CD4-positive, alpha-beta T cell treated with Interleukin-6 at 100 ng/mL for 8 hours (primary cell): ENCODE results near the gene ACOX3.

ENCODE experiments used
- DNase-seq: peaks from one replicate; pipeline ENCODE4 v3.0.0-alpha.2; 2020; ENCODE audit warnings: mixed read lengths, low spot score

The ACOX3 gene

GRCh38 chr4:8334786-8335460 lies 105.6 kb downstream of the ACOX3 start:
- DNase-seq, result no peak

GRCh38 chr4:8333726-8334460 lies 106.6 kb downstream of the ACOX3 start:
- DNase-seq, result no peak

DNA sequence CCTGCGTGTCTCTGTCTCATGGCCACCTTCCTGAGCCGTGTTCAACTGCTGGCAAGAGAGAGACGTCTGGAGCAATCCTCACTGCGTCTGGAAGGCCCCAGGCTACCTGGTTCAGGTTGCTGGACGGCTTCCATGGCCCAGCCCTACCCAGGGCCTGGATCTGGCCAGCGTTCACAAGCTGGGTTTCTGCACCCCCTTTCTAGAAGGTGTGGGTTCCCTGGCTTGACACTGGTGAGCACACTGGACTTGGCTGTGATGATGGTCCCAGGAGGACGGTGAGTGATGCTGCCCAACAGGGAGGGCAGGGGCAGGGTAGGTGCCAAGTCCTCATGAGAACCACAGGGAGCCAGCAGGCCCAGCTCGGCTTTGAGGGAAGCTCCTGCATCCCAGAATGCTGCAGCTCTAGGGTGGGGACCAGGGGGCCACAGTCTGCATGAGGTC lies 107.6 kb downstream of the ACOX3 start:
- no peak for DNase-seq

- no peak for DNase-seq
Observed at GRCh38 chr4:8332038-8332857, 108.3 kb downstream of the ACOX3 start.

DNA sequence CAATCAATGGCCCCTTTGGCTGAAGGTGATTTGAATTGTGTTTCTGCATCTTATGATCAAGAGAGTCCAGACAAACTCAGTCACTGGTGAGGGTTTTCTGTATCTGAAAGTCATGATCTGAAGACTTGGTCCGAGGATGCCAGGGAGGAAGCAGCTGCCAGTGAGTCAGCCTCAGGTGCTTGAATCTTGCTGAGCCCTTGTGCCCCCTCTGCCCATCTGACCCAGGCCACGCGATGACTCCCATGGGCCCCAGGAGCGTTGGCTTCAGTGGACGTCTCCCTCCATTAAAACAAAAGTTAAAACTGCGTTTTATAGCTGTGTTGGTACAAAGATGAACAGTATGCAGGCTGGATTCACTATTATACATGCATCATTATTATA lies 109.0 kb downstream of the ACOX3 start:
- DNase-seq, result no peak

DNA sequence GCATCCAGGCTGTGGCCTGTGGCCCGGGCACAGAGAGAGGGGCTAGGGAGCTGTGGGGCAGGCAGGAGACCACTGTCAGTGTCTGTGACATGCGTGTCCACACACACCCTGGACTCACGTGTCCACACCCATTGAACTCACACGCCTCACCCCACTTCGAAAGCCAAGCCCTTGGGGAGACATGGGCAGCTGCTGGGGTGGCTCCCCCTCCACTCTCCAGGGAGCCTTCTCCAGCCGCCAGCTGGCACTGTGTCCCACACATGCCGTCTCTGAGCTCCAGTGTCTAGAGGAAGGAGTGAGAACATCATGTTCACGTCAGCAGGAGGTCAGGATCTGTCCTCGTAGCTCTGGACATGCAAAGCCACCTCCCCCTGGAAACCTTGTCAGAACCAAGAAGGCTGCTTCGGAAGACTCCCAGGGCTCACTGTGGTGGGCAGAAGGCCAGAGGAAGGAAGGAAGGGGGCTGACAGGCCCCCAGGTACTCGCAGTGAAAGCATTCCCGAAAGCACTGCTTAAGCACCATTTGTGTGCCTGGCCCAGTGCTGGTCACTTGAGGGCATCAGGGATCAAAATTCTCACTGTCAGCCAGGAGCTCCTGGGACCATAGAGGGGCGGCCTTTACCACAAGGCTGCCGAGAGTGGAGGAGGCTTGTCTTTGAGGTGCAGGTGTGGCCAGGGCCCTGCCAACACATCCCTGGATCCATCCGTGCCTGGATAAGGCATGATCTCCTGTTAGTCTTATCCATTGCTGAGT lies 109.5 kb downstream of the ACOX3 start:
- no peak for DNase-seq

GRCh38 chr4:8329859-8330761 lies 110.4 kb downstream of the ACOX3 start:
- DNase-seq, result no peak

DNA sequence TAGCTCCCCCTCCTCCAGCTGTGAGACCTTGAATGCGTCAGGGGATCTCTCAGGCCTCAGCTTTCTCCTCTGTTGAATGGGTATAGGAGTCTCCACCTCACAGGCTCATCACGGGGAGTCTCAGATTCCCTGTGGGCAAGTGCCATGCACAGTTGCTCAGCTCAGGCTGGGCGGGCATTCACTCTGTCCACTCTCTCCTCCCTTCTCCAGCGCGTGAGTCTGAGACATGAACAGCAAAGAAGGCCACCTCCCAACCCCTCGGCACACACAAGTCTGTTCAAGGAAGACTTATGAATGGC lies 111.0 kb downstream of the ACOX3 start:
- DNase-seq, result no peak

DNA sequence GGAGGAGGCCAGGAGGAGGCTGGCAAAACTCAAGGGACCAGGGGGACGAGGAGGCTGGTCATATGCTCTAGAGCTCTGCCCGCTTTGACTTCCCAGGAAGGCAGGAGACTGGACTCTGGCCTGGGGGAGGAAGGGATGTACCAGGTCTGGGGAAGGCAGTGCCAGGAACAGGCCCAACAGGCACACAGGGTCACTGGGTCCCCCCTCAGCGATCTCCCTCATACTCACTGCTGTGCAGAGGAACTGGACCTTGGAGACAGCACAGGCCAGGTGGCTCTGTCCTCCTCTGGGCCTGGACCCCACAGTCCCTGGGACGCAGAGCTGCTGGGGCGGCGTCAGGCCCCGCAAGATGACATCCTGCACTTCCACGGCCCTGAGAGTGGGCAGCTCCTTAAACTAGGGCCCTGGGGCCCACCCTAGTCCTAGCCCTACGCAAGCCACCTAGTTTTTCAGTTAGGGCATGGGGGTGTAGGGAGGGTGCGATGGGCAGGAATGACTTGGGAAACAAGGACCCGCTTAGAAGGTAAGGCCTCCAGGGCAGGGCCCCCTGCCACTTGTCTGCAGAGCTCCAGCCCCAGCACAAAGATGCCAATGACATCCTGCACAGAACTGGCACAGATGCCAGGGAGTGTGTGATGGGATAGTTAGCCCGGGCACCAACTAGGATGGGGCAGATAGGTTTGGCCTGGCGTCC lies 111.5 kb downstream of the ACOX3 start:
- no peak for DNase-seq

DNA sequence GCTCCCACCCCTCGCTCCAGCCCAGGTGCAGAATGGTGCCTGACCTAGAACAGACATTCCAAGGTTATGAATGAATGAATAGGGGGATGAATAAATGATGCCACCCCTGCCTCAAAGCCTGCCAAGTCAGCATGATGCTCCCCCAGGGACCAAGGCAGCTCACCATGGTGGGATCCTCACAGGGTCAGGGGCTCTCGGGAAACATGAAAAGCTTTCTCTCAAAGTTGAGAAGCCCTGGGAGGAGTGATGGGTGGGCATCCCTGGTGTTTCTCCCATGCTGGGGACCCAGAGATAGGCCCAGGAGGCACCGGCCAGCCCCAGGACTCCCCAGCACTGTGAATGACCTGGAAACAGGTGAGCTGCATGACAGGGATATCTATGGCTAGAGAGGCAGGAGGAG lies 112.1 kb downstream of the ACOX3 start:
- DNase-seq, result no peak

GRCh38 chr4:8326206-8326605 lies 114.3 kb downstream of the ACOX3 start:
- DNase-seq, result no peak

GRCh38 chr4:8325291-8325973 lies 115.1 kb downstream of the ACOX3 start:
- DNase-seq, result no peak

DNA sequence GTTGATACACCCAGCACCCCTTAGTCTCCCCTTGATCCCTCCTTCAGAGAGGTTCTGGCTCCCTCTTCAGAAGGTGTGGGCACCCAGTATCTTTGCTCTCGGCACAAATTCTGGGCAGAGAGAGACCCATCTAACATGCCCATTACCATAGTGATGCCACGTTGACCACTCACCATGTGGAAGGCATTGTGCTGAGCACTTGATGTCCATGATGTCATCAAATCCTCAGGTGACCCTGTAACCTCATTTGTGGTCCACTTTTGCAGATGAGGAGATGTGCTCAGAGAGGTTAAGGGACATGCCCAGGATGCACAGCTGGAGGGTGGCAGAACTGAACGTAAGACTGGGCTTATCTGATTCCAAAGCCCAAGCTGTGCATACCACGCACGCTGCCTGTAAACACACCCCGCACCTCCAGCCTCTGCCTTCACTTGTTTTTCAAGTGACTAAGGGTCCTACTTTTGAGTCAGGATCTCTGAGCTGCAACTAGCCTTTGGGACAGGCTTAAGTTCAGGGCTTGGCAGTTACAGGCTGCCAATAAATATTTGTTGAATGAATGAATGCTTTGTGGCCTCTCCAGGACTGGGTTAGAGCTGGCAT lies 115.8 kb downstream of the ACOX3 start:
- no peak for DNase-seq

GRCh38 chr4:8323947-8324555 lies 116.5 kb downstream of the ACOX3 start:
- no peak for DNase-seq

- DNase-seq, result no peak
Observed at GRCh38 chr4:8322794-8323704, 117.5 kb downstream of the ACOX3 start.

DNA sequence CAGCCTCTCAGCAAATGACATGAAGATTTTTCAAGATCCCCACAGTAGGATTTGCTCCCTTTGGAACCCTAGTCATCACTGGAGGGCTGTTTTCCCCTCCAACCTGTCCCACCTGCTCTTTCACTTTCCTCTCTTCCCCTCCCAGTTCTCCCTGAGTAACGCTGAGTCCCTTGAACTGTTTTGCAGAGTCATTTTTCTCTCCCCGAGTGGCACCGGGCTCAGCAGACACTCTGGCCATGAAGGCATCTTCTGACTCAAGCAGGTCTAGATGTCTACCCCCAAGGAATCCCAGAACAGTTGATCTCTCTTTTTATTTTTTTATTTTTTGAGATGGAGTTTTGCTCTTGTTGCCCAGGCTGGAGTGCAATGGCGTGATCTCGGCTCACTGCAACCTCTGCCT lies 118.8 kb downstream of the ACOX3 start:
- no peak for DNase-seq

DNA sequence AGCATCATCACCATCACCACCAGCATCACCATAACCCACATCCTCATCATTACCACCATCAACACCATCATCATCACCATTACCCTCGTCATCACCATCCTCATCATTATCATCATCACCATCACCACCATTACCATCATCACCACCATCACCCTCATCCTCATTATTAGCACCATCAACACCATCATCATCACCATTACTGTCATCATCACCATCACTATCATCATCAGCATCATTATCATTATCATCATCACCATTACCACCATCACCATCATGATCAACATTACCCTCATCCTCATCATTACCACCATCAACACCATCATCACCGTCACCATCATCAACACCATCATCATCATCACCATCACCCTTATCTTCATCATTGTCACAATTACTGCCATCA lies 119.3 kb downstream of the ACOX3 start:
- no peak for DNase-seq

GRCh38 chr4:8320386-8320750 lies 120.2 kb downstream of the ACOX3 start:
- DNase-seq, result no peak
